Epithelial cell of proximal tubule (primary cell): ENCODE data around the gene IL36G. TPM values are rescaled to one million over a fixed set of nuclear protein-coding genes. Genes with fewer than 3 reads are reported as not detected.

ENCODE experiments used
- DNase-seq: peaks from one replicate; pipeline ENCODE4 v3.0.0-alpha.2; 2011; ENCODE audit warnings: low read depth
- H3K4me3 ChIP-seq: 2 replicates; pipeline ENCODE4 v1.5.1; 2011; ENCODE audit warnings: low read depth, mild to moderate bottlenecking, low read length
- CTCF ChIP-seq: conservative IDR thresholded peaks from 2 replicates; pipeline ENCODE4 v1.5.1; 2012; ENCODE audit warnings: low read depth, mild to moderate bottlenecking, low read length
- total RNA-seq: library from RNA; depleted of rRNA; stranded (reverse); fragments of >200 nt; gene quantifications from 2 replicates; pipeline ENCODE4 v1.2.3, GENCODE V29; 2015

IL36G gene
- total RNA-seq, 1 donor from 2014 or later: not detected

GRCh38 chr2:113028112-113028511, 50.3 kb downstream of the IL36G start:
- no peak overlapping the region for H3K4me3 ChIP-seq
- no peak for TF ChIP-seq CTCF
- DNase-seq: no peak

GRCh38 chr2:113032737-113033136, 54.9 kb downstream of the IL36G start:
- TF ChIP-seq CTCF: no peak
- DNase-seq: no peak
- no peak overlapping the region for H3K4me3 ChIP-seq

GRCh38 chr2:113034016-113034415, 56.2 kb downstream of the IL36G start:
- no peak for DNase-seq
- no peak for TF ChIP-seq CTCF
- H3K4me3 ChIP-seq: no peak overlapping the region

Other genes starting within 250 kb of the IL36G start
- 18.8 and 23.4 TPM in 2 replicates for gene CKAP2L, start 213.4 kb upstream of the IL36G start, total RNA-seq
- gene IL1A, start 193.5 kb upstream of the IL36G start, total RNA-seq: 1.4 TPM in 2 replicates
- gene IL1B, start 141.2 kb upstream of the IL36G start, total RNA-seq: 0.65 TPM in 1 of 2 replicates, not detected in the other
- not detected in 2 replicates for gene IL37, start 66.8 kb upstream of the IL36G start, total RNA-seq
- not detected in 2 replicates for gene IL36A, start 27.5 kb downstream of the IL36G start, total RNA-seq
- not detected in 2 replicates for gene IL36B, start 74.9 kb downstream of the IL36G start, total RNA-seq
- not detected in 2 replicates for gene IL36RN, start 81.2 kb downstream of the IL36G start, total RNA-seq
- not detected in 2 replicates for gene IL1F10, start 90.0 kb downstream of the IL36G start, total RNA-seq
- 0.29 and 1.1 TPM in 2 replicates for gene IL1RN, start 149.6 kb downstream of the IL36G start, total RNA-seq
- 5.9 and 7.3 TPM in 2 replicates for gene PSD4, start 196.0 kb downstream of the IL36G start, total RNA-seq